COR-L47 (cell line): ENCODE measurements around the gene ASCC3.
"Not testable (repeated sequence)": the region's sequence is repeated elsewhere in the genome, so short reads cannot be mapped to it uniquely, and the experiment has no call there.

Experiments
- DNase-seq: peaks from one replicate; lab custom pipeline; 2025; lab: John Stamatoyannopoulos, UW

Gene ASCC3

GRCh38 chr6:100803264-100804045, 77.7 kb downstream of the ASCC3 start:
- DNase-seq: no peak

DNA sequence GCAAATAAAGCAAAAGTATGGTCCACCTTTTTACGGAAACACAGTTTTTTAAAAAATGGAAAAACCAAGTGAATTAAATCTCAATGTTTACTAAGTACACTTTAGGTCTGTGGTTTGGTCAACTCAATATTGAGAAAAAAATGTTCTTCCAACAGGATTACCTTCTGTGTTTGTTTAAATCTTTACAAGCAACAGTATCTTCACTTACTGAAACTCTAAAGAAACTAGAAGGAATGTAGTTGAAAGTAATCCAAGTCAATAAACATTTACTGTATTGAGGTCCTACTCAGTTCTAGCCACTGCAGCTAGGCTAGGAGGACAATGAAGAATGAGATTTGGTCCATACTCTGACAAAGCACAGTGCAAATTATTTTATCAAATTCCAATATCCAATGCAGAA, 80.1 kb downstream of the ASCC3 start:
- DNase-seq: no peak

DNA sequence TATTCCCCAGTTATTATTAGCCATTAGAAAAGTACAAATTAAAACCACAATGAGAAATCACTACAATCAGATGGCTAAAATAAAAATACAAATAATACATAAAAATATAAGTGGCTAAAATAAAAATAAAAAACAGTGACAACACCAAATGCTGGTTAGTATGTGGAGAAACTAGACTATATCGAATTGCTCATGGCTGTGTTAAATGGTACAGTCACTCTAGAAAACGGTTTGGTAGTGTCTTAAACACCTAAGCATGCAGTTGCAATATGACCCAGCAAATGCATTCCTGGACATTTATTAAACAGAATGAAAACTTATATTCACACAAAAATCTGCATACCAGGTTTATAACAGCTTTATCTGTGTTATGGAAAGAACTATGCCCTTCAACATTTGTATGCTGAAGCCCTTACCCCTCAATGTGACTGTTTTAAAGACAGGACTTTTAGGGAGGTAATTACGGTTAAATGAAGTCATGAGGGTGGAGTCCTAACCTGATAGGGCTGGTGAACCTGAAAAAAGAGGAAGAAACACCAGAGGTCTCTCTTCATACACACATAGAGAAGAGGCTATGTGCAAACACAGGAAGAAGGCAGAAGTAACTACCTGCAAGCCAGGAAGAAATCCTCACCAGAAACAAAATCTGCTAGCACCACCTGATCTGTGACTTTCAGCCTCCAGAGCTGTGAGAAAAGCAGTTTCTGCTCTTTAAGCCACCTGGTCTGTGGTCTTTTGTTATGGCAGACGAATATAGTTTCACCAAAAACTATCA, 84.9 kb downstream of the ASCC3 start:
- no peak for DNase-seq

DNA sequence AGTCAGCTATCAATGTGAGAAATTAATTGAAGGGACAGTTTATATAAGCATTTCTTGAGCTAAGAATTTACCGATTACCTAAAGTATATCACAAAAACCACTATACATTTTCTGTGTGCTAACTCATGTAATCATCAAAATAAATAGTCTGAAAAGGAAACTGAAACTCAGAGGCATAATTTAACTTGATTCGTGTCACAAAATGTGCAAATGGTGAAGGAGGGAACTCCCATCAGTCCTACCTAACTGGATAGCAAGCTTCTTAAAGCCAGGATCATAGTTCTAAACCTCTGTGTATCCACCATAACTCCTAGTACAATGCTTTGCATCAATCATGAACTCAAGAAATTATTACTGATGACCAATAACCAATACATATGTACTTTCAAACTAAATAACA, 91.0 kb downstream of the ASCC3 start:
- DNase-seq: no peak

- no peak for DNase-seq
Measured at GRCh38 chr6:100785982-100786381, 95.1 kb downstream of the ASCC3 start.

DNA sequence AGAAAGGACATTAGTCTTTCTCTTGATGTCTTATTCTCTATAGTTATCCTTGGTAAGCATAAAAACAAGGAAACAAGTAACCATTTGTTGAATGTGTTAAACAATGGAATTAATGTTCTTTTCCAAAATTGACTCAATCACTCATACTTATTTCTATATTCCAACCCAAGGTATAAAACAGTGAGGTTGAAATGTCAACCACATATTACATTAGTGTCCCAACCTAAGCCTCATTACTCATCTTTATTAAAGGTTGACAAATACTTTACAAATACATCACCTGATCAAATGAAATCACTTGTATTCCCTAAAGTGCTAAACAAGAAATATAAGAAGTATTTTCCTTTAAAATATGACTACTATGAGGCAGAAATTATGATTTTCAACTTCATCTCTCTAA, 100.5 kb downstream of the ASCC3 start:
- no peak for DNase-seq

DNA sequence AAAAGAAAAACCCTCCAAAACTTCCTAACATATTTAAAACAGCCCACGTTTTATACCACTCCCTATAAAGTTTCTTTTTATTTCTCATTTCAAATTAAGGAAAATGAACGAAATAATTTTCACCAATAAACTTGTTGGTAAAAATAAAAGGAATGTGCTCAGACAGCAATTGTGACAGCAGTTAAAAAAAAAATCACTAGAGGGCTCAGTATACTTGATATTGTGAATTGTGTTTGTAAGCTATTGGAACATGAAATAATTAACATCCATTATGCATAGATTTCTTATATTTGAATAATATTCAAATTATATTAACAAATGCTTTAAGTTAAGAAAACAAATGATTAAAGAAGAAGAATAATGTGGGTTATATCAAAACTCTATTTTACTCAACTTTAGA, 105.5 kb downstream of the ASCC3 start:
- DNase-seq: no peak

GRCh38 chr6:100774681-100775080, 106.4 kb downstream of the ASCC3 start:
- DNase-seq: no peak

DNA sequence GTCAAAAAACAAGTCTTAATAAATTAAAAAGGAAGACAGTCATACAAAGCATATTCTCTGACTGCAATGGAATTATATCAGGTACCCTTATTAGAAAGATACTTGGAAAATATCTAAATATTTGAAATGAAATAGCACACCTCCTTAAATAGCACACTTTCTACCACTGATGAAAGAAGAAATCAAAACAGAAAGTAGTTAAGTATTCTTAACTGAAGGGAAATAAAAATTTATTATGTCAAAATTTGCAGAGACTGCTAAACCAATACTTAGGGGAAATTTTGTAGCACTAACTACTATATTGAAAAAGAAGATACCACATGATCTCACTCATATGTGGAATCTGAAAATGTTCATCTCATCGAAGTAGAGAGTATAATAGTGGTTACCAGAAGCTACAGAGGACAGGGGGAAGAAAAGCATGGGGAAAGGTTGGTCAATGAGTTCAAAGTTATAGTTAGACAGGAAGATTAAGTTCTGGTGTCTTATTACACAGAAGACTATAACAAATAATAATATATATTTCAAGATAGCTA, 112.2 kb downstream of the ASCC3 start:
- DNase-seq: no peak

- DNase-seq: no peak
Measured at GRCh38 chr6:100763617-100764241, 117.4 kb downstream of the ASCC3 start.

DNA sequence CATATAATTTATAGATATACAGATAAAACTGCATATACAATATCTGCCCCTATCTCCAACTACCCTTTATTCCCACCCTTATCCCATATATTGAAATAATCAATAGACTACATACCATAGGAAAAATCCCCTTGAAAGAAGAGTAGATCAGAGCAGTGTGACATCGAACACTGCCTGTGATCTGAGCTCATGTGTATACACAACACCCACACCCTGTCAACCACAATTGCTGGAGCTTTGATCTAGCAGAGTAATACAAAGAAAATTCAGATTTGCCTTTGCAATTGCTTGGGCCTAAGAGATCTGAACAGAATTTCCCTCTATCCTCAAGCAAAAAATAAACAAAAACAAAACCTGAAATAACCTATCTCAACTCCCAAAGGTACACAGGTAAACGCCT, 119.3 kb downstream of the ASCC3 start:
- no peak for DNase-seq

DNA sequence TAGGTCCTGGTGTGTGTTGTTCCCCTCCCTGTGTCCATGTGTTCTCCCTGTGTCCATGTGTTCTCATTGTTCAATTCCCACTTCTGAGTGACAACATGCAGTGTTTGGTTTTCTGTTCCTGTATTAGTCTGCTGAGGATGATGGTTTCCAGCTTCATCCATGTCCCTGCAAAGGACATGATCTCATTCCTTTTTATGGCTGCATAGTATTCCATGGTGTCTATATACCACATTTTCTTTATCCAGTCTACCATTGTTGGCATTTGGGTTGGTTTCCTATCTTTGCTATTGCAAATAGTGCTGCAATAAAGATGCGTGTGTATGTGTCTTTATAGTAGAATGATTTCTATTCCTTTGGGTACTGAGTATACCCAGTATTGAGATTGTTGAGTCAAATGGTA, 122.7 kb downstream of the ASCC3 start:
- DNase-seq: not testable (repeated sequence)

- DNase-seq: no peak
Measured at GRCh38 chr6:100753421-100753820, 127.7 kb downstream of the ASCC3 start.

GRCh38 chr6:100751590-100751989, 129.5 kb downstream of the ASCC3 start:
- no peak for DNase-seq

DNA sequence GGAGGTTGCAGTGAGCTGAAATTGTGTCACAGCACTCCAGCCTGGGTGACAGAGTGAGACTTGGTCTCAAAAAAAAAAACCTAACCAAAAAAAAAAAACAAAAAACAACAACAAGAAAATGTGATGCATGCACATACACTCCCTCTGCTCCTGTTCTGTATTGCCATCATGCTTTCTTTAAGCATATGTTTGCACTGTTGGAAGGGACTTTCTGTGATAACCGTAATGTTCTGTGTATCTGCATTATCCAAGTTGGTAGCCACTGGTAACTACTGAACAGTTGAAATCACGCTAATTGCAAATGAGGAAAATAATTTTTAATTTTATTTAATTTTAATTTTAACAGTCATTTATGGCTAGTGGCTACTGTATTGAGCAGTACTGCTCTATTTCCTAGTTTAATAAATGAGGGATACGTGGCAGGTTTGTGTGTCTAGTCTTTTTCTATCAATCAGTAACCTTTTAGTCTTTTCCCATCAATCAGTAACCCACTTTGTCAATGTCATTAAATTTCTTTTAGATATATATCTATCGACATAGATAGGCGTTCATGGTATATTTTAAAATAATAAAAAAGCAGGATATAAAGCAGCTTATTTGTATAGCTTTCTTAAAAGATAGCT, 135.6 kb downstream of the ASCC3 start:
- no peak for DNase-seq

- no peak for DNase-seq
Measured at GRCh38 chr6:100740439-100740838, 140.7 kb downstream of the ASCC3 start.

GRCh38 chr6:100737720-100738119, 143.4 kb downstream of the ASCC3 start:
- not testable (repeated sequence) for DNase-seq

- DNase-seq: no peak
Measured at GRCh38 chr6:100731411-100731810, 149.7 kb downstream of the ASCC3 start.

DNA sequence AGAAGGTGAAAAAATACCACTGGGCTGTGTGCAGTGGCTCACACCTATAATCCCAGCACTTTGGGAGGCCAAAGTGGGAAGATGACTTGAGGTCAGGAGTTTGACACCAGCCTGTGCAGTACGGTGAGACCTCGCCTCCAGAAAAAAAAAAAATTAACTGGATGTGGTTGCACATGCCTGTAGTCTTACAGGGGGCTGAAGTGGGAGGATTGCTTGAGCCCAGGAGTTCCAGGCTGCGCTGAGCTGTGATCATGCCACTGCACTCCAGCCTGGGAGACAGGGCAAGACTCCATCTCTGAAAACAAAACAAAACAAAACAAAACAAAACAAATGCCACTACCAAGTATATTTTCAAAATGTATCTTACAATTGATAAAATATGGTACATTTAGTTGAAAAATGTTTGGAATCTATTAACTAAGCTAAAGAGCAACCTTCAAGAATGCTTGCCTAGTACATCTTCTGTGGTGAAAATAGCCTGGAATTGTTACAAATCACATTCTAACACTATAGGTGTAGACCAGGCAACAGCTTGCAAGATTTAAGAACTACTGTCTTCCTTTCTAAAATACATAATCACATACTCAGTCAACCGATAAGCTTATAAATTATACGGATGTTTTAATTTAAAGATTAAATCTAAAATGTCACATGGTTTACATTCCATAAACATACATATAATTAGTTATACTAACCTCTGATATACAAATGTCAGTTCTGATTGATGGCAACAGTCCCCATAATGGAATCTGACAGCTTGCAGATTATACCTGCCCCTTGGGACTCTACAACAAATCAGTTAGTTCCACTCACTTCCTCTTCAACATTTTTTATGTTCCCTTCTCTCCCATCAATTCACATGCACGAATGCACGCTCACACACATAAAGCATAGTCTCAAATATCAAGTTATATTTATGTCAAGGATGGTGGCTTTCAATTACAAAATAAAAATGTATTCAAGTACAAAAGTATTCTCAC, 150.8 kb downstream of the ASCC3 start:
- no peak for DNase-seq

- no peak for DNase-seq
Measured at GRCh38 chr6:100726666-100727065, 154.5 kb downstream of the ASCC3 start.

DNA sequence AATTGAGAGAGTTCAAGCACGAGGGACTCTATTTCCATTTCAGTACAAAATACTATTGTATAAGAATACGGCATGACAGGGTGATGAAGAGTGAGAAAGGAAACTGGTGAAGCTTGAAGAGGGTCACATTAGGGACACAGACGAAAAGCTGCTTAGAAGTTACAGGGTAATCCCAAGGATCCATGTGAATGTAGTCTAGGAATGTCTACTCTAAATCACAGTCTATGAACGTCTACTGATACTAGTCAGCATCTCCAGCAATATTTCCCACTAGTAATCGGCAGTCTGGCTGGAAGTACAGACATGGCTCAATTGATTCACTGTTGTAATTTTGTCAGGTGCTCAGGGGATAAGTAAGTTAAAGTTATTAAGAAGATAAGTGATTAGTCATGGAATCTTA, 156.4 kb downstream of the ASCC3 start:
- DNase-seq: no peak
